Parathyroid adenoma (tissue), 2 donors: ENCODE data around the gene SEMA3F.
A peak's percentile ranks its signal among the peaks of the same experiment; 100 is the strongest.

Source experiments
- H2AFZ ChIP-seq: fragments of 300-600 bp; sonication (generic); one replicate; pipeline ENCODE4 v1.7.0; 2017; ENCODE audit warnings: antibody characterized with exemption, mild to moderate bottlenecking
- H3K27ac ChIP-seq: fragments of 300-600 bp; sonication (generic); one replicate; pipeline ENCODE4 v1.7.0; 2017
- H3K27me3 ChIP-seq: fragments of 300-600 bp; sonication (generic); one replicate; pipeline ENCODE4 v1.7.0; 2017; ENCODE audit warnings: low read length; ENCODE audit not compliant: control insufficient read depth, insufficient read depth
- H3K36me3 ChIP-seq: fragments of 300-600 bp; sonication (generic); one replicate; pipeline ENCODE4 v1.7.0; 2017; ENCODE audit warnings: low read length; ENCODE audit not compliant: control insufficient read depth, insufficient read depth
- H3K4me1 ChIP-seq: fragments of 300-600 bp; sonication (generic); one replicate; pipeline ENCODE4 v1.7.0; 2017; ENCODE audit warnings: control low read depth
- H3K4me2 ChIP-seq: fragments of 300-600 bp; sonication (generic); one replicate; pipeline ENCODE4 v1.7.0; 2017; ENCODE audit warnings: low read length
- H3K4me3 ChIP-seq: fragments of 300-600 bp; sonication (generic); one replicate; pipeline ENCODE4 v1.7.0; 2017; ENCODE audit warnings: low read depth, low read length
- H3K79me2 ChIP-seq: fragments of 300-600 bp; sonication (generic); one replicate; pipeline ENCODE4 v1.7.0; 2017; ENCODE audit warnings: control low read depth
- H3K9ac ChIP-seq: fragments of 300-600 bp; sonication (generic); one replicate; pipeline ENCODE4 v1.7.0; 2017; ENCODE audit warnings: mild to moderate bottlenecking
- H3K9me3 ChIP-seq: fragments of 300-600 bp; sonication (generic); one replicate; pipeline ENCODE4 v1.7.0; 2017; ENCODE audit warnings: low read length; ENCODE audit not compliant: control insufficient read depth
- CTCF ChIP-seq: fragments of 300-600 bp; sonication (generic); IDR thresholded peaks from one replicate; pipeline ENCODE4 v1.7.0; 2017; ENCODE audit warnings: antibody characterized with exemption, mild to moderate bottlenecking
- donor health status: primary hyperparathyroidism.

SEMA3F gene

DNA sequence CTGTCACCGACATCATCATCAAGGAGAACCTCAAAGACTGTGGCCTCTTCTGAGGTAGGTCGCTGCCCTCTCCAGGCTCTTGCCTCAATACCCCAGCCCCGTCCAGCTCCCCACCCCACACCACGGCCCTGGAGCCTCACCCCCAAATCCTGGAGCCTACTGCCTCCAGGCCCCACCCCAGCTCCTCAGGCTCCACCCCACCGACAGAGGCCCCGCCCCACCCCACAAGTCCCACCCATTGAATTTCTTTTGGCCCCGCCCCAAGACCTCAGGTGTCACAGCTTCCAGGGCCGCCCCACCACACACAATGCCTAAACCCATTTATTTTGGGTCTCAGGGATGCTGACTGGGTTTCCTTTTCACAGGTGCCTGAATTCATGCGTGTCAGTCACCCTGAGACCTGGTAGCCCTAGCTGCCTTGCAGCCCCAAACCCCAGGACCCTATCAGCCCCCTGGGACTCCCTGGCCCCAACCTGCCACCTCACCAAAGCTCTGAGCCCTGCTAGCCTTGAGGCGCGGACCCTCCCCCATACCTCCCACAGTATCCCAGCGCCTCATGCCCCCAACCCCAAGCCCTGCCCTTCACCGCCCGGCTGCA, 39.9 kb downstream of the SEMA3F start:
- Histone ChIP-seq H3K79me2 (no peaks in the 10 kb centered on the region), H3K9me3 (no peaks in the 10 kb centered on the region), H3K4me2 (peak overlapping the region; percentile 13), H3K36me3 (no peaks in the 10 kb centered on the region), H3K27me3 (peaks cover 8% of the 10 kb centered on the region), H3K4me3 (no peak overlapping the region), H3K4me1 (peaks cover 2% of the 10 kb centered on the region), H3K27ac (no peak overlapping the region), H3K9ac (no peak overlapping the region), H2AFZ (no peak overlapping the region)
- TF ChIP-seq CTCF, result no peak

DNA sequence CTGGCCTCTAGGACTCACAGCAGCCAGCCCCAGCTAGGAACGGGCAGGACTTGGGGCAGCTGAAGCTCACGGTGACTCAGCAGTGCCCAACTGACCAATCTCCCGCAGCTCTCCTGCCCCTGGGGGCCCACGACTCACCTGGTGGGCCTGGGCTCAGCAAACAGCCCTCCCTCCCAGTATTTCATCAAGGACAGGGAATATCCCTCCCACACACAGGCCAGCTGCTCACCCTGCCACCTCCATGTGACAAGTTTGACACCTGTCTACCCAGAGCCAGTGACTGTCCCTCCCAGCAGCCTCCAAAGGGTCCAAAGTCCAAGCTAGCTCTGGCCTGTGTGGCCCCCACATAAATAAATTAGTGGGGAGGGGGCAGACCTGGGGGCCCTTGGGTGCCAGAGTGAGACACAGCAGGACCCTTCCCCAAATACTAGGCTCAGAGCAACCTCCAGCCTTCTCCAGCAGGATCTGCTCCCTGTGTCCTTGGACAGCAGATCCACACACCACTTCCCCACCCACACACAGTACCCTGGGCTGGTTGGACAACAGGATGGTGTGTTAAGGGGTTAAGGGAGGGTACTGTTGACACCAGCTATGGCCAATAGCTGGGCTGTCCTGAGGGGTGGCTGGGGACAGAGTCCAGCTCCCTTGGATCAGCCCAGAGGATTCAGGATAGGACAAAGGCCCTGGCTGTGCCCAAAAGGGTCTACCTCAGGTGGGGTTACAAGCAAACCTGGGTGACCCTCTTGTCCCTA, 40.6 kb downstream of the SEMA3F start:
- no peak for TF ChIP-seq CTCF
- Histone ChIP-seq H3K9me3 (no peaks in the 10 kb centered on the region), H2AFZ (no peak overlapping the region), H3K27ac (no peak overlapping the region), H3K79me2 (no peaks in the 10 kb centered on the region), H3K4me1 (peaks cover 2% of the 10 kb centered on the region), H3K4me2 (no peak overlapping the region), H3K4me3 (no peak overlapping the region), H3K27me3 (peaks cover 8% of the 10 kb centered on the region), H3K9ac (no peak overlapping the region), H3K36me3 (no peaks in the 10 kb centered on the region)

DNA sequence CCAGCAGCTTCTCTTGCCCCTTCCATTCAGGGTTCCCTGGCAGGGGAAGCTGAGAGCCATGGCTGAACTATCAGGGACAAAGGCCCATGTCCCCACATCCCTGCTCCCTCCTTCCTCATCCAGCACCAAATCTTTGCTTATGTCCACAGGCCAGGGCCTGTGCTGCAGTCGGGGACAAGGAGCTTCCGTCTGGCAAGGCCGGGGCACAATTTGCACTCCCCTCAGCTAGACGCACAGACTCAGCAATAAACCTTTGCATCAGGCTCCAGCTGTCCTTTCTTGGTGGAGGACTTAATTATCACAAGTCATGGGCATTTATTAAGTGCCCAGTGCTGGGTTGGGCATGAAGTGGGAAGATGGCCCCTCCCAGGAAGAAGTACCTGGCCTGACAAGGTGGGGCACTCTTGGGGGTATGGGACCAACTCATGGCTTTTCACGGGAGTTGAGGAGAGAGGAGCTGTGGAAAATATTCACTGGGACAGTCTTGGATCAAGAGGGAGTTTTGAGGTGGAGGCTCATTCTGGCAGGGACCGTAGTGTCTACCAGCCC, 41.2 kb downstream of the SEMA3F start:
- H3K9me3 ChIP-seq, result no peaks in the 10 kb centered on the region
- no peak for TF ChIP-seq CTCF
- H3K9ac ChIP-seq, result no peak overlapping the region
- H3K27ac ChIP-seq, result no peak overlapping the region
- no peaks in the 10 kb centered on the region for H3K79me2 ChIP-seq
- H3K4me3 ChIP-seq, result no peak overlapping the region
- peaks cover 2% of the 10 kb centered on the region for H3K4me1 ChIP-seq
- no peaks in the 10 kb centered on the region for H3K36me3 ChIP-seq
- no peak overlapping the region for H2AFZ ChIP-seq
- H3K27me3 ChIP-seq, result peaks cover 8% of the 10 kb centered on the region
- no peak overlapping the region for H3K4me2 ChIP-seq

GRCh38 chr3:50201573-50202315, 46.6 kb downstream of the SEMA3F start:
- Histone ChIP-seq H3K4me3 (no peak overlapping the region), H3K36me3 (no peaks in the 10 kb centered on the region), H3K4me2 (no peak overlapping the region), H3K27ac (no peak overlapping the region), H3K4me1 (no peaks in the 10 kb centered on the region), H3K9ac (no peak overlapping the region), H3K9me3 (no peaks in the 10 kb centered on the region), H3K27me3 (no peaks in the 10 kb centered on the region), H3K79me2 (no peaks in the 10 kb centered on the region), H2AFZ (no peak overlapping the region)
- TF ChIP-seq CTCF, result no peak
